Ramos (cell line): ENCODE measurements around the gene TAP2.
"Not testable (repeated sequence)": the region's sequence is repeated elsewhere in the genome, so short reads cannot be mapped to it uniquely, and the experiment has no call there.

Source experiments
- in situ Hi-C: fragments of 300-500 bp; cut with MboI; formaldehyde crosslinking; loops from one replicate; pipeline ENCODE4 v1.14.3; 2022; ENCODE audit warnings: low sequenced_read_pairs; ENCODE audit not compliant: unreplicated experiment

Gene TAP2

DNA sequence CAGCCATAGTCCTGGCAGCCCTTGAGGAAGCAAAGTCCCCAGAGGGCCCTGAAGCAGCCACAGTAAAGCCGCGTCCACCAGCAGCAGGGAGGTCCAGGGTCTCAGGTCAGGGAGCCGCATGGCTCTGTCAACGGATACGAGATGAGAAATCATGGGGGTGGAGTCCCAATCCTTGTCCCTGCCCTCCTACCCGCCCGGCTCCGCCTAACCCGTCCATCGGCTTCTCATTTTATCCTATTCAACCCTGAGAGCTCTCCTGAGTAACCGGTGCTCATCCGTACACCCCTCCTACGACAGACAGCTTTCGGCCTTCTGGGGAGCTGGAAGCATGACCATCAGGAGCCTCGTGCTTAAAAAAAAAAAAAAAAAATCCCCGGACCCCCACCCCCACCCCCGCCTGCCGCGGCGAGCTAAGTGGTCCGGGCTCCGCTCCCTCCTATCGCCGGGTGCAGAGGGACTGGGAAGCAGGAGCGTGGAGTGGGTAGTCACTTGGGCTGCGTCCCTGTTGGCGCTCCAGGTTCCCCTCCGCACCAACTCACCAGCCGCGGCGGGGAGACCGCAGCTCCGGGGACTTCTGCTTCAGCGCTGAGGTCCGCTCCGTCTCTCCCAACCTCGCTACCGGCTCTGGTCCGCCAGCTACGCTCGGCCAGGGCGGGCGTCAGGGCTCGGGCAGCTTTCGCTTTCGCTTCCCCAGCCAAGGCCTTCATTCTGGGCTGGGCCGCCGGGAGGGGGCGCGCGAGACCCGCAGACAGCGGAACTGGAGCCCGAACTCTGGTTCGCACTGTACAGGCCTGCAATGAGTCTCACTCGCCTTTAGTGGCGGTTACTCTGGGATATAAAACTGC, at the start of gene TAP2:
TAP2 (minus strand) TSS at position 626 of the 845 bp plus-strand sequence; CDS start at position 120, 506 bp downstream.
- in situ Hi-C loops: no loop called here

DNA sequence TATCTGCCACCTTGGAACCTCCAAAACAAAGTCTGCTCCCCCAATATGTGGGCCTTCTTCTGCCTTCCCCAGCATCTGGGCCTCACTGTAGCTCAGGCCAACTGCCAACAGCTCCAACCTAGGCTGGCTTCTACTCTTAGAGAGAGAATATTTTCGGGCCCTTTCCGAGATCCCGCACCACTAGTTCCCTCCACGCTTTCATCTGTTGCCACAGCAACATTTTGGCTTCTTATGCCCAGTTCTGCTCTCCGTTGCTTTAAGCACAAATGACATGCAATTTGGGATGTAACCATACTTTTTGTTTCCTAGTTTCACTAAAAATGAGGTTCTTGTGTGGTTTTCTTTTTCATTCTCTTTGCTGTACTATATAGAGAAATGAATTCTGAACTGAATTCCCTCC, 49.1 kb upstream of the TAP2 start:
- in situ Hi-C loops: loop anchor here (5.0 to 10.0 kb wide), 2 partner anchors 50 to 197 kb away; no protein-coding TSS in a partner anchor

DNA sequence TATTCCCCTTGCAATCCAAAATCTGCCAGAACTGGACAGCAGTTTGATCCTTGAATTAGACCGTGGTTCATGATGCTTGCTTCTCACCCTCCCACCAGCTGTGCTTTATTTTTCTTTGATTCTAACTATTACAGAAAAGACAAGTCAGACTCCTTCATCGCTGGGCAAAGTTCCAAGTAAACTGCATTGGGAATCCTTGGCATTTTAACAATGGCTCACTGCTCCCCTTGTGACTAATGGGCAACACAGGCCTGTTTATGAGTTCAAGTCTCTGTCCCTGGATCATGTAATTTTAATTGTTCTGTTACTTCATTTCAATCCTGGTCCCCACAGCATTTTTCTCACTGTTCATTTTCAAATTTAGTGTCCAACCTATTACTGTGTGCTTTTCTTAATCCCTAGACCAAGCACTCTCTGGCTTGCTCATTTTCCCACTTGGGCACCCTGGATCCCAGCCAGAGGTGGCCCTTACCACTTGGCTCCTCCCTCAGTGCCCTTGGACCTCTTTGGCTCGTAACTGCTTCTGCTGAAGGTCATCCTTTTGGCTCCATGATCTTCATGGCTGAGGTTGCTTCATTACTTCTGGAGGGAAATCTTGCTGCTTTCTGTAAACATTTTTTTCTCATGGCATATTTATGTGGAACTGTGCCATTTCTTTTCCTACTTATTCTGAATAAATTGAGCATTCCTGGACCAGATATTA, 48.3 kb upstream of the TAP2 start:
- in situ Hi-C loops: loop anchor here (5.0 to 10.0 kb wide), 2 partner anchors 50 to 198 kb away; no protein-coding TSS in a partner anchor

DNA sequence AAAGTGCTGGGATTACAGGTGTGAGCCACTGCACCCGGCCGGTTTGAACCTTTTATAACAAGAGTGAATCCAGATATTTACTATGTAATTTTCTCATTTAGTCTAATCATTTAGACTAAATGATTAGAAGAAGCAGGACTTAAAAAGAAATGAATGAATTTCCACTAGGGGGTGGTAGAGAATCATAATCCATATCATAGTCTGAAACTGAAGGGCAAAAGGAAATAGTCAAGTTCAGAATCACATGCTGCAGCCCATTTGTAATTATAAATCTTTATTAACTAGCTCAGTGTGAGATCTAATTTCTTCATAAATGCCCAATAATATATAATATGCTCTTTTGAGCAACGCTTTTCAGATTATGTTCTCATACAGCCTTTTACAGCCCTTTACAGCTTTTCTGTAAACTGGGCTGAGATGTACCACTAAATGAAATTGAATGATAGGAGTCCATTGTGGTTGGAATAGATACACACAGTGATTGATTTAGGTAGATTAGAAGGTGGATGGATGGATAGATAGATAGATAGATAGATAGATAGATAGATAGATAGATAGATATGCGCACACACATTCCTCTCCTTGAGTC, 47.3 kb upstream of the TAP2 start:
- in situ Hi-C loops: loop anchor here (5.0 to 10.0 kb wide), 2 partner anchors 52 to 199 kb away; no protein-coding TSS in a partner anchor

DNA sequence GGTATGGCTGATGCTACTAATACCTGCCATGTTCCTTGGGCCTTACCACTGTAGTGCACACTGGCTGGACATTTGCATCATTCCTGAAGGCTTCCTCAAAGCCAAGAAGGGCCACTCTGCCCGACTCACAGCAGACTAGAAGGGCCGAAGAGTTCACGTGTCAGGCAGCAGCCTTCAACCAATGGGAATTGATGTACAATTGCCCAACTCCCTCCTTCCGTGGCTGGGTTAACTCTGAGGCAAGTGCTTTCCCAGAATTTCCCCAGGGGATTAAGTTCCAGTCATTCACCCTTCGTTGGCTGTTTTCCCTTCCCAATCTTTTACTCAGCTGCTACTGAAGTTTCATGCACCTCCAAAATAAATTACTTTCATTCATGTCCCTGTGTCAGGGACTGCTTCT, 45.2 kb upstream of the TAP2 start:
- in situ Hi-C loops: loop anchor here (10.0 kb wide), 1 partner anchor 201 kb away; no protein-coding TSS in a partner anchor

DNA sequence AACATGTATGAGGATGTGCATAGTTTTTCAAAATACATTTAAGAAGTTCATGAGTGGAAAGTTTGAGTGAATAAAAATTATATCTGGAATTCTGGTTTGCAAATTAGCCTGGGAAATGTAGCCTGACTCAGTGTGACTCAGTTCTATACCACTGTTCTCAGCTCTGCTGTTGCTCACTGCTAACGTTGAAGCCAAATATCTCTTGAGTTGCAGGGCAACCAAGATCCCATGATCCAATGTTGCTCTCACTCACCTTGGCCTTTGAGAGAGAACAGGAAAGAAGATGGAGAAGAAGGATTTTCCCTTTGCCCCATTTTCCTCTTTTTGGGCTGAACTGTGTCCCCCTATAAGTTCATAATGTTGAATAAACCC, 44.3 kb upstream of the TAP2 start:
- in situ Hi-C loops: loop anchor here (10.0 kb wide), 1 partner anchor 202 kb away; no protein-coding TSS in a partner anchor

DNA sequence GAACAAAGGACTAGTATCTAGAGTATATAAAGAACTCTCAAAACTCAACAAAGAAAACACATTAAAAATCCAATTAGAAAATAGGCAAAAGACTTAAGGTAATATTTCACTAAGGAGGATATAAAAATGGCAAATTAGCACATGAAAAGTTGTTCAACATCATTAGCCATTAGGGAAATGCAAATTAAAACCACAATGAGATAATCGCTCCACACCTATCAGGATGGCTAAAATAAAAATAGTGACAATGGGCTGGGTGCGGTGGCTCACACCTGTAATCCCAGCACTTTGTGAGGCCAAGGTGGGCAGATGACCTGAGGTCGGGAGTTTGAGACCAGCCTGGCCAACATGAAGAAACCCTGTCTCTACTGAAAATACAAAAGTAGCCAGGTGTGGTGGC, 42.4 kb upstream of the TAP2 start:
- in situ Hi-C loops: loop anchor here (10.0 kb wide), 1 partner anchor 204 kb away; no protein-coding TSS in a partner anchor

DNA sequence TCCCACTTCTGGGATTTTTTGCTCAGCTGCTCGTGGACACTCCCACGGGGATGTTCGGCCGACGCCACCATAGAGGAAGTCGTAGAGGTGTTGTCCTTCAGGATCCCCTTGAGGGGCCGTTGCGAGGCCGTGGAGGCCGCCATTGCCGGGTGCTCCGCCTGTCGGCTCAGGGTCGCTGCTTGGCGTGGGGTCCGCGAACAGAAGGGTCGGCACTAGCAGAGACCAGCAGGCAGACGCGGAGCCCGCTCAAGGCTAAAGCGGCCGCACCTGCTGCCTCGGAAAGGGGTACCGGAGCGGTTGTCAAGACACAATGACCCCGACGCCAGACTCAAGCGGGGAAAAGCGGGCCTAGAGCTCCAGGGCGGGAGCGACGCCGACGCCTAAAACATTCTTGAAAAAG, 41.2 kb upstream of the TAP2 start:
- in situ Hi-C loops: loop anchor here (10.0 kb wide), 1 partner anchor 205 kb away; no protein-coding TSS in a partner anchor

DNA sequence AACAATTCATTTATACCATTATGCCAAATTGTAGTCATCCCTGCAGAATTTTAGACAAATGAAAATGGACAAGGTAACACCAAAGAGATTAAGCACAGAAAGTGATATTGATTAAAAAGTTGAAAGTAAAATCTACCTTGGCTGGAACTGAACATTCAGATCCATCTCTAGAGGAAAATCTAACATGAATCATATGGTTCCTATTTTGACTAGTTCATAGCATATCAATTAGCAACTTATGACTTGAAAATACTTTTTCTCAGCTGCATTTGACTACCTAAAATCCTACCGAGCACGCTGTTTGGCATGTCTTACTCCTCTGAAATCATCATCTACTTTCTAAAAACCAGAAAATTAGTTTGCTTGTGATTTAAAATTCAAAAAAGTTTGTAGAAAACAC, 38.1 kb upstream of the TAP2 start:
- in situ Hi-C loops: no loop called here

DNA sequence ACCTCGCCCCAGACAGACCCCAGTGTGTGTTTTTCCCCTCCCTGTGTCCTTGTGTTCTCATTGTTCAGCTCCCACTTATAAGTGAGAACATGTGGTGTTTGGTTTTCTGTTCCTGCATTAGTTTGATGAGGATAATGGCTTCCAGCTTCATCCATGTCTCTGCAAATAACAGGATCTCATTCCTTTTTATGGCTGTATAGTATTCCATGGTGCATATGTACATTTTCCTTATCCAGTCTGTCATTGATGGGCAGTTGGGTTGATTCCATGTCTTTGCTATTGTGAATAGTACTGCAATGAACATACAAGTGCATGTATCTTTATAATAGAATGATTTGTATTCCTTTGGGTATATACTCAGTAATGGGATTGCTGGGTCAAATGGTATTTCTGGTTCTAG, 35.4 kb upstream of the TAP2 start:
- in situ Hi-C loops: not testable (repeated sequence)

DNA sequence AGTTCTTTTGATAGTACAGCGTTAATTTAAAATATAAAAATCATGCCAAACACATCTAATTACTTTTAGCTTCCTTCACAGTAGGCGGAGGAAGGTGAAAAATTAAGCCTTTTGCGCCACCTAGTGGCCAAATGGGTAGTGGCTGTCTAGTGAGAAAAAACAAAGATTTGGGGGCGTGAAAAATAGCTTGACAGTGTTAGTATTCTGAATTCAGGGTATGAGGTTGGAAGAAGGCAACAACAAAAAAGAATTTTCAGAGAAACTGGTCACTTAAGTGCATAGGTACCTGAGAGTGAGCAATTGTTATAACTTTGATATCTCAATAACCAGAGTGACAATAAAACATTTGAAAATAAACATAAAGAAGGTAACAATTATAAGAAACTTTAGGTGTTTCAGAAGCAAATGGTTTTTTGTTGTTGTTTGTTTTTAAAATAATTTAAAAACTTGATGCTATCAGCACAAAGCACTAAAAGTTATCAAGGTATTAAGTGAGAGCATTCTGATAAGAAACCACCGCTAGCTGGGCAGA, 29.8 kb upstream of the TAP2 start:
- in situ Hi-C loops: no loop called here

DNA sequence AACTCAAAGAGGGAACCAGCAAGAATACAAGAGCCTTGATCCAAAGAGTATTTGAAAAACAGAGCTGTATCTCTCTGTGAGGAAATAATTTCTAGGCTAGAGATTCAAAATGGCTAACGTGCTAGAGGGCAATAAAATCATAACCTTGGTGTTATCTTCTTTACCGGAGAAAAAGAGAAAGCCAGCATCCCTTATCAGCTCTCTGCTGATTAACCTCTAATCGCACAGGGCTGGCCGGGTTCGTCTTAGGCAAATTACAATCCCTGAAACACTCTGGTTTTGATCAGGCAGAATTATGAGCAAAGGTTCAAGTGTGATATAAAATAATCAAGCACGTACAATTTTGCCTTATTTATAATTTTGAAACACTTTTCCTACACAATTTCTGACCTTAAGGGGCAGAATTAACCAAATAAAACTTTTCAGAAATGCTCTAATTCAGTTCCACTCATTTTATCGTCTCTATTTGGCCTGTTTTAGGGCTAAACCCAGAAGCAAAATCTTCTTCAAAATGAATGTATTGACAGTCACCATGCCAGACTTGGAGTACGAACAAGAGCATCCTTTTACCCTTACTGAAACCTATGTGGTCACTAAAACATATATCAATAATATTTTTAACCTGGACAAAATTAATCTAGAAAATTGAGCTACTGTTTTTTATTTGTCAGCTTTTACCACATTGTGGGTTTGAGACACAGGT, 29.2 kb upstream of the TAP2 start:
- in situ Hi-C loops: no loop called here

DNA sequence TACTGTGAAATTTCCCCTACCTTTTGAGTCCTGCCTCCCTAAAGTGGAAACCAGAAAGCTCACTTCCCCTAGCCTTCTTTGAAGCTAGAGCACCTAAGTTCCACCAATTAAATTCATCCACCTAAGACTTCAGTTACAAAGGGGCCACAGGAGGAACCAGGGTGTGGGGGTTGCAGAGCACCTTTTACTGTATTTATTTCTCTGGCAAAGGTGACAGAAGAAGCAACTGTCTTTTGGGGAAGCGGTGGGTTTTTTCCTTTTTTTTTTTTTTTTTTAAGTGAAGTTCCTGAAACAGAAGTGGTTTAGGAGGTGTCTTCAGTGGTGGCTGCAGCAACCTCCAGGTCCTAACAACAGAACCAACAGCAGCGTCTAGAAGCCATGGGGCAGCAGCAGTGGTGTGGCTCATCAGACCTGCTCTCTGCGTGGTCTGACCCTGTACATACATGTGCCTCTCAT, 28.5 kb upstream of the TAP2 start:
- in situ Hi-C loops: no loop called here

DNA sequence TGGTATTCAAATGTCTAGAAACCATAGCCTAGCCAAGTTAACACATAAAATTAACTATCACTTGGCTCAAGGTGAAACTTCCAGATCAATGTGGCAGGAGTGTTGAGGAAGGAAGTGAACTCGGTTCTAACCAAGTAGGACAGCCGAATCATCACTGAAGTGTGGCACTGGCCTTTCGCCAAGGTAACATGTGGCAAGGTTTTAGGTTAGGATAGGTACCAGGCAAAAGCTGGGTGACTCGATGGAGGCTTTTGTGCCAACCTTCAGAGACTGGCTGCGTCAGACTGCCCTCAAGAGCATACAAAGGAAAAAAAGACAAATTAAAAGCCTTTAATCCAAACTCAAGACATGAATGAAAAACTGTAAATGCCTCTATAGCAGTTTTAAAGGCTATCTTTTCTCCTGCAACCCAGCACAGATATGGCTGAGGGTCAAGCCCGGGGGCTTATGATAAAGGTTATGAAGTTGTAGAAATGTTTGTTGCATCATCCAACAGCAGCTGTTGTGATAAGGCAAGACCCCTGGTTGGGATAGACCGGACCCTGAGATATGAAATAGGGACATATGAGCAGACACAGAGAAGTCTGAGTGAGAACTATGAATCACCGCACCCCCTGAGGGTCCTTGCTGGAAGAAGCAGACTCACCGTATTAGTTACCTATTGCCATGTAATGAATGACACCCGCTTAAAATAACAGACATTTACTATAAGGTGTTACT, 27.3 kb upstream of the TAP2 start:
- in situ Hi-C loops: no loop called here

DNA sequence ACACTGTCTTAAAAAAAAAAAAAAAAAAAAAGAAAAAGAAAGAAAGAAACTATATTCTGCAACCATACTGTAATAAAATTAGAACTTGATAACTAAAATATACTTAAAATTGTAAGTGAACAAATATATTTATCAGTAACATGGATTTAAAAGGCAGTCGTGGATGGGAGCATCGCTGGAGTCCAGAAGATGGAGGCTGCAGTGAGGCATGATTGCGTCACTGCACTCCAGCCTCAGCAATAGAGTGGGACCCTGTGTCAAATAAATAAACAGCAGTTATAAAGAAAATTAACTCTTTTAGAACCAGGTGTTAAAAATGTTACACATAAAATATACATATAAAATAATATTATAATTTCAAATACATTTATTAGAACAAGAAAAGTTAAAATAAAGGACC, 24.2 kb upstream of the TAP2 start:
- in situ Hi-C loops: no loop called here

DNA sequence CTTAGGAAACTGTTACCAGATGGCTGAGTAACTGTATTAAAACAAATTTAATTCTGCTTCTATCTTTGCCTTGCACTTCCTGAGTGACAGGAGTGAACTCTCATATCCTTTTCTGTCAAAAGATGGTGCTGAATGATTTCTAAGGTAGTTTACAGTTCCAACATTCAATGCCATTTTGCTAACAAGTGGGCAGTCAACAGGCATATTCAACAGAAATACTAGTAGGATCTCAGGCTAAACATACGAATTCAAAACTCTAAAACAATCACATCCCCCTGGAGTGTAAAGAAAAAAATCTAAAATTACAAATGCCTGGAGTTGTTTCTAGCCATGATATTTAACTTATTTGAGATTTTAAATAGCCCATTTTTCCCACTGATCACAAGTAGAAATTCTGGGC, 22.1 kb upstream of the TAP2 start:
- in situ Hi-C loops: no loop called here

DNA sequence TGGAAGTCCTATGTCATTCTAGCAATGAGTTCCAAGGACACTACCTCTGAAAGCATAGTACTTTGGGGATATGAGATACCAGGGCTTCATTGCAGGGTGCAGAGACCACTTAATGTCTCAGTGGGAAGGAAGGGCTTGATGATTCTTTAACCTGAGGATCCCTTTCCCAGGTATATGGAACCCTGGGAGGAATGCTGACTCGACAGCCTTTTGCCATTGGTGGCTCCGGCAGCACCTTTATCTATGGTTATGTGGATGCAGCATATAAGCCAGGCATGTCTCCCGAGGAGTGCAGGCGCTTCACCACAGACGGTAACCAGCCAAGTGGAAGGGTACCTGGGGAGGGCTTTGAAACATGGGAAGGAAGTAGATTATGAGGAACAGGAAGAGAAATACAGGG, 19.7 kb upstream of the TAP2 start:
- in situ Hi-C loops: no loop called here

DNA sequence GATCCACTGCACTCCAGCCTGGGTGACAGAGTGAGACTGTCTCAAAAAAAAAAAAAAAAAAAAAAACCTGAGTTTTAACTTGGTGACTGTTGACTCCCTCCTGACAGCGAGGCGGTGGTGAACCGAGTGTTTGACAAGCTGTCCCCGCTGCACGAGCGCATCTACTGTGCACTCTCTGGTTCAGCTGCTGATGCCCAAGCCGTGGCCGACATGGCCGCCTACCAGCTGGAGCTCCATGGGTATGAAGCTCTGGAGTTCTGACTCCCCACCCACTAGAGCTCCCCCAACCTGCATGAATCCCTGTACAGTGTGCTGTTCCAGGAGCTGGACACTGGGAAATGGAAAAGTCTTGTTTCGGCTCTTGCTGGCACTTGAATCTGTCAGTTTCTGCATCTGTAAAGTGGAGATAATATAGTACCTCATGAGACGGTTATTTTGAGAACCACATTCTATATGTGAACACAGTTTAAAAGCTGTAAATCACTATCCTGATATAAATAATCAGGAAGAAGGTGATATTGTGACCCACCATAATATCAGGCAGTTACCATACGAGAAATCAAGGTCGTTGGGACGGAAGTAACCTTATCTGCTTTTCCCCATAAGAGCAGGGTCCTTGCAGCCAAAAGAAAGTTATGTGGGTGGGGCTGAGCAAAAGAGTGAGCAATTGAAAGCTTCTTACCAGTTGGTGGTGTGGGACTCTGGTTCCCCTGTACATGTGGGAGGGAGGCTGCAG, 18.8 kb upstream of the TAP2 start:
- in situ Hi-C loops: no loop called here
